H1 (cell line): Measurements from ENCODE around the gene PTPRD. TPM values are rescaled to one million over a fixed set of nuclear protein-coding genes. Genes with fewer than 3 reads are reported as not detected.

Experiments used
- CTCF ChIA-PET: fragments of 300-600 bp; sonication (Branson Sonifier 250); formaldehyde crosslinking; loops from one replicate; lab custom pipeline; 2021; ENCODE audit not compliant: partially characterized antibody; lab: Charles Lee
- POLR2A ChIA-PET: fragments of 300-600 bp; sonication (Branson Sonifier 250); formaldehyde crosslinking; loops from one replicate; lab custom pipeline; 2021; ENCODE audit warnings: inconsistent platforms; ENCODE audit not compliant: partially characterized antibody; lab: Charles Lee
- DNase-seq, 2 experiments: peaks; one replicate each; pipeline versions ENCODE4 v3.0.0 to v3.0.0-alpha.2; 2010 to 2022; ENCODE audit warnings: low spot score in 2 of 2, low read depth in 1 of 2, mixed read lengths in 1 of 2
- FAIRE-seq: peaks from 2 replicates; lab custom pipeline; 2011; peaks lifted over from hg19 to GRCh38; lab: Jason Lieb, UNC
- H2AFZ ChIP-seq: 2 replicates; pipeline ENCODE4 v1.8.1; 2012; ENCODE audit warnings: low read length, inconsistent platforms
- H2AK5ac ChIP-seq: 2 replicates; pipeline ENCODE4 v1.6.1; 2013; ENCODE audit warnings: low read depth, low read length
- H2BK120ac ChIP-seq: replicated peaks from 2 replicates; pipeline ENCODE3; 2013; ENCODE audit warnings: low read depth, low read length, inconsistent platforms
- H2BK12ac ChIP-seq: 2 replicates; pipeline ENCODE4 v1.6.1; 2013; ENCODE audit warnings: low read depth, low read length
- H2BK15ac ChIP-seq: 2 replicates; pipeline ENCODE4 v1.6.1; 2013; ENCODE audit warnings: low read length
- H2BK20ac ChIP-seq: 2 replicates; pipeline ENCODE4 v1.6.1; 2013; ENCODE audit warnings: low read length
- H2BK5ac ChIP-seq: 2 replicates; pipeline ENCODE4 v1.6.1; 2013; ENCODE audit warnings: low read depth, low read length
- H3K14ac ChIP-seq: 2 replicates; pipeline ENCODE4 v1.6.1; 2013; ENCODE audit warnings: inconsistent platforms; ENCODE audit not compliant: insufficient read length
- H3K18ac ChIP-seq: 2 replicates; pipeline ENCODE4 v1.6.1; 2013; ENCODE audit warnings: low read length; ENCODE audit errors: extremely low read depth
- H3K23ac ChIP-seq: 2 replicates; pipeline ENCODE4 v1.6.1; 2013; ENCODE audit warnings: inconsistent platforms; ENCODE audit not compliant: insufficient read length
- H3K23me2 ChIP-seq: 2 replicates; pipeline ENCODE4 v1.6.1; 2013; ENCODE audit warnings: low read depth, low read length
- H3K27ac ChIP-seq: 2 replicates; pipeline ENCODE4 v1.6.1; 2011; ENCODE audit warnings: low read depth, low read length, inconsistent platforms
- H3K27me3 ChIP-seq, 4 experiments: replicated peaks in 1 of 4; 1 replicate in 1 of 4; 2 replicates in 3 of 4; pipeline versions ENCODE4 v1.6.1 to v1.8.1; 2011 to 2013; ENCODE audit warnings: low read length in 3 of 4, mild to moderate bottlenecking in 3 of 4, inconsistent platforms in 2 of 4, mixed read lengths in 2 of 4, moderate library complexity in 1 of 4; ENCODE audit not compliant: control insufficient read depth in 3 of 4, insufficient read depth in 3 of 4; ENCODE audit errors: extremely low read depth in 1 of 4
- H3K36me3 ChIP-seq, 4 experiments: 2 replicates each; pipeline versions ENCODE4 v1.6.1 to v1.8.1; 2011 to 2013; ENCODE audit warnings: mild to moderate bottlenecking in 4 of 4, low read length in 3 of 4, moderate library complexity in 2 of 4, control low read depth in 1 of 4, inconsistent platforms in 1 of 4; ENCODE audit not compliant: insufficient read depth in 4 of 4, control insufficient read depth in 2 of 4
- H3K4ac ChIP-seq: replicated peaks from 2 replicates; pipeline ENCODE3; 2013; ENCODE audit warnings: low read length, low read depth, mixed read lengths, inconsistent platforms; ENCODE audit not compliant: insufficient read length
- H3K4me1 ChIP-seq, 4 experiments: replicated peaks in 1 of 4; 1 replicate in 1 of 4; 2 replicates in 3 of 4; pipeline versions ENCODE4 v1.6.1 to v1.8.1; 2011 to 2013; ENCODE audit warnings: low read length in 3 of 4, inconsistent platforms in 2 of 4, mixed read lengths in 1 of 4; ENCODE audit not compliant: insufficient read depth in 4 of 4, control insufficient read depth in 3 of 4
- H3K4me2 ChIP-seq, 2 experiments: 2 replicates each; pipeline versions ENCODE4 v1.6.1 to v1.8.1; 2011 to 2013; ENCODE audit warnings: low read depth in 2 of 2, low read length in 2 of 2, control low read depth in 1 of 2, inconsistent platforms in 1 of 2, mild to moderate bottlenecking in 1 of 2; ENCODE audit not compliant: insufficient read depth in 1 of 2
- H3K4me3 ChIP-seq, 4 experiments: fragments of 200-600, 300-600 bp in 1 of 4; sonication (generic), shearing (Covaris generic), sonication (Bioruptor Twin) in 1 of 4; 2 replicates each; pipeline versions ENCODE4 v1.5.1 to v1.8.1; 2011 to 2016; ENCODE audit warnings: low read length in 4 of 4, low read depth in 3 of 4, control low read depth in 2 of 4, inconsistent platforms in 2 of 4, mild to moderate bottlenecking in 2 of 4, mixed read lengths in 1 of 4, moderate library complexity in 1 of 4; ENCODE audit not compliant: insufficient read depth in 2 of 4; ENCODE audit errors: extremely low read depth in 1 of 4
- H3K56ac ChIP-seq: replicated peaks from 2 replicates; pipeline ENCODE3; 2013; ENCODE audit warnings: low read depth, mild to moderate bottlenecking, mixed read lengths, low read length, inconsistent platforms; ENCODE audit not compliant: insufficient read length
- H3K79me1 ChIP-seq: 2 replicates; pipeline ENCODE4 v1.6.1; 2013; ENCODE audit warnings: low read depth, low read length, control low read depth
- H3K79me2 ChIP-seq, 2 experiments: 2 replicates each; pipeline versions ENCODE4 v1.6.1 to v1.8.1; 2012 to 2013; ENCODE audit warnings: low read length in 2 of 2, mild to moderate bottlenecking in 2 of 2, inconsistent platforms in 1 of 2; ENCODE audit not compliant: insufficient read depth in 2 of 2, control insufficient read depth in 1 of 2
- H3K9ac ChIP-seq, 4 experiments: replicated peaks in 1 of 4; 1 replicate in 1 of 4; 2 replicates in 3 of 4; pipeline versions ENCODE4 v1.6.1 to v1.8.1; 2011 to 2013; ENCODE audit warnings: low read depth in 3 of 4, low read length in 3 of 4, control low read depth in 2 of 4, mild to moderate bottlenecking in 2 of 4, moderate library complexity in 2 of 4, inconsistent platforms in 1 of 4; ENCODE audit errors: extremely low read depth in 1 of 4
- H3K9me3 ChIP-seq, 2 experiments: 2 replicates each; pipeline versions ENCODE4 v1.6.1 to v1.8.1; 2012 to 2013; ENCODE audit warnings: mild to moderate bottlenecking in 2 of 2, moderate library complexity in 2 of 2, control low read depth in 1 of 2, inconsistent platforms in 1 of 2, low read depth in 1 of 2, low read length in 1 of 2, mixed read lengths in 1 of 2; ENCODE audit not compliant: insufficient read depth in 2 of 2
- H4K20me1 ChIP-seq, 2 experiments: replicated peaks in 1 of 2; 2 replicates each; pipeline versions ENCODE3 to v1.8.1; 2011 to 2013; ENCODE audit warnings: inconsistent platforms in 2 of 2, low read length in 2 of 2, mild to moderate bottlenecking in 1 of 2; ENCODE audit not compliant: insufficient read depth in 2 of 2, control insufficient read depth in 1 of 2
- H4K5ac ChIP-seq: 2 replicates; pipeline ENCODE4 v1.6.1; 2013; ENCODE audit warnings: low read length, low read depth, mixed read lengths, inconsistent platforms; ENCODE audit not compliant: insufficient read length
- H4K8ac ChIP-seq: 2 replicates; pipeline ENCODE4 v1.8.0; 2013; ENCODE audit warnings: mild to moderate bottlenecking, moderate library complexity, low read length, inconsistent platforms; ENCODE audit not compliant: insufficient read depth; ENCODE audit errors: extremely low read depth
- H4K91ac ChIP-seq: replicated peaks from 2 replicates; pipeline ENCODE3; 2013; ENCODE audit warnings: low read length, mixed read lengths, inconsistent platforms; ENCODE audit not compliant: insufficient read length
- WGBS, 2 experiments: shearing (Covaris generic) in 1 of 2; methylation state at CpG; one replicate each; pipeline versions ENCODE4 v1.1.6 to v1.1.7; 2013 to 2015; ENCODE audit warnings: low lambda C conversion rate in 2 of 2, mixed read lengths in 2 of 2, inconsistent platforms in 1 of 2, low coverage in 1 of 2, missing lambda C conversion rate in 1 of 2; ENCODE audit not compliant: insufficient replicate concordance in 2 of 2, insufficient coverage in 1 of 2, insufficient read length in 1 of 2; ENCODE audit errors: extremely low coverage in 1 of 2, missing lambda C conversion rate in 1 of 2; 5-methylcytosine and 5-hydroxymethylcytosine counted together
- polyA plus RNA-seq, 7 experiments: library from polyadenylated mRNA; depleted of rRNA in 3 of 7; stranded (reverse) in 5 of 7; unstranded in 2 of 7; fragments of >200 nt in 5 of 7; fragments of 200-250 nt in 2 of 7; gene quantifications; 1 replicate in 5 of 7; 2 replicates in 1 of 7; 4 replicates in 1 of 7; pipeline versions ENCODE4 v1.2.1 to v1.2.3, GENCODE V29; 2011 to 2013; ENCODE audit warnings: missing spikeins in 2 of 7, mixed read lengths in 2 of 7
- total RNA-seq: library from RNA; stranded (reverse); fragmentation: NEBNext Ultra II Directional; extraction: Animal tissue kit (Norgen Biotek cat#: 25700); gene quantifications from 2 replicates; pipeline ENCODE4 v1.2.1, GENCODE V29; 2021

PTPRD gene
- total and polyA plus RNA-seq, 2 of the 8 experiments (the other 6 are each of a cell fraction or from before 2014, with no cell fraction given), result 17.2 to 77.0 TPM

DNA sequence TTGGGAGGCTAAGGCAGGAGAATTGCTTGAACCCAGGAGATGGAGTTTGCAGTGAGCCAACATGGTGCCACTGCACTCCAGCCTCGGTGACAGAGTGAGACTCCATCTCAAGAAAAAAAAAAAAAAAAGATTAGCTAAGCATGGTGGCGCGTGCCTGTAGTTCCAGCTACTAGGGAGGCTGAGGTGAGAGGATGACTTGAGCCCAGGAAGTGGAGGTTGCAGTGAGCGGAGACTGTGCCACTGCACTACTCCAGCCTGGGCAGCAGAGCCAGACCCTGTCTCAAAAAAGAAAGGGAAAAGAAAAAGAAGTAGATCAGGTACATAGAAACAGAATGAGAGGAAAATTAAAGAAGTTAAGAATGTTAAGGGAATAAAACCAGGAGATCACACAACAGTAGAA lies 1886.1 kb downstream of the PTPRD start:
- Histone ChIP-seq H2BK120ac (no peak overlapping the region), H2AK5ac (no peak overlapping the region), H3K23me2 (no peaks in the 10 kb centered on the region), H3K23ac (no peak overlapping the region), H2BK15ac (no peak overlapping the region), H4K5ac (no peak overlapping the region), H4K8ac (no peak overlapping the region), H3K4me1 (no peaks in the 10 kb centered on the region), H4K91ac (no peak overlapping the region), H3K4me2 (no peak overlapping the region), H2BK5ac (no peak overlapping the region), H3K79me2 (no peaks in the 10 kb centered on the region), H3K36me3 (no peaks in the 10 kb centered on the region), H2BK20ac (no peak overlapping the region), H4K20me1 (no peaks in the 10 kb centered on the region), H3K18ac (no peak overlapping the region), H3K9ac (no peak overlapping the region), H2BK12ac (no peak overlapping the region), H3K4ac (no peak overlapping the region), H3K4me3 (no peak overlapping the region), H3K56ac (no peak overlapping the region), H3K14ac (no peak overlapping the region), H2AFZ (no peak overlapping the region), H3K27ac (no peak overlapping the region), H3K9me3 (no peaks in the 10 kb centered on the region), H3K79me1 (peaks cover 3% of the 10 kb centered on the region; the same call in 1 of the 2 replicates), H3K27me3 (no peaks in the 10 kb centered on the region)
- POLR2A ChIA-PET, result interaction anchor here (1.1 kb wide), 1 partner anchor 10 kb away, joined by 3 read pairs; no protein-coding TSS in a partner anchor
- FAIRE-seq (no peak), DNase-seq (no peak)
- 96% methylated on average over 3 of the region's 4 CpGs; no CpG with 5 or more reads in 1 of the 2 experiments for WGBS, 2 experiments
- CTCF ChIA-PET, result interaction anchor here (0.6 kb wide), 2 partner anchors 64 to 196 kb away, joined by 3 to 4 read pairs; no protein-coding TSS in a partner anchor
